Skeletal muscle tissue (tissue), 4 donors: ENCODE data around the gene ZBED4. TPM values are rescaled to one million over a fixed set of nuclear protein-coding genes. Genes with fewer than 3 reads are reported as not detected.
"Not testable (repeated sequence)": the region's sequence is repeated elsewhere in the genome, so short reads cannot be mapped to it uniquely, and the experiment has no call there.

Experiments used
- H3K27ac ChIP-seq: one replicate; pipeline ENCODE4 v1.7.0; 2013; ENCODE audit warnings: mild to moderate bottlenecking, low read depth, low read length, inconsistent platforms
- H3K27me3 ChIP-seq, 3 donors: one replicate each; pipeline ENCODE4 v1.7.0; 2013; ENCODE audit warnings: low read length in 3 of 3; ENCODE audit not compliant: control insufficient read depth in 3 of 3, insufficient read depth in 3 of 3
- H3K36me3 ChIP-seq, 3 donors: one replicate each; pipeline ENCODE4 v1.7.0; 2013; ENCODE audit warnings: low read length in 3 of 3; ENCODE audit not compliant: control insufficient read depth in 3 of 3, insufficient read depth in 3 of 3
- H3K4me1 ChIP-seq, 3 donors: one replicate each; pipeline ENCODE4 v1.7.0; 2013; ENCODE audit warnings: low read length in 3 of 3, mild to moderate bottlenecking in 3 of 3; ENCODE audit not compliant: control insufficient read depth in 3 of 3, insufficient read depth in 3 of 3
- H3K4me3 ChIP-seq, 3 donors: one replicate each; pipeline ENCODE4 v1.7.0; 2013; ENCODE audit warnings: low read length in 3 of 3
- H3K9ac ChIP-seq, 3 donors: one replicate each; pipeline ENCODE4 v1.7.0; 2013; ENCODE audit warnings: low read length in 3 of 3, mild to moderate bottlenecking in 3 of 3, moderate library complexity in 2 of 3, low read depth in 1 of 3
- H3K9me3 ChIP-seq, 3 donors: one replicate each; pipeline ENCODE4 v1.7.0; 2013; ENCODE audit warnings: low read length in 3 of 3; ENCODE audit not compliant: control insufficient read depth in 3 of 3
- total RNA-seq: library from RNA; depleted of rRNA; stranded (reverse); fragments of >200 nt; gene quantifications from one replicate; pipeline ENCODE4 v1.2.3, GENCODE V29; 2014
- donor health status: Osteomylitis.

Gene ZBED4
- total RNA-seq, 1 donor from 2014 or later: 8.4 TPM

GRCh38 chr22:49815641-49816091 is 38.0 kb upstream of the ZBED4 start:
- Histone ChIP-seq H3K27ac (no peak overlapping the region), H3K9ac (no peak overlapping the region), H3K4me3 (no peak overlapping the region), H3K9me3 (no peaks in the 10 kb centered on the region), H3K4me1 (peaks cover 10 to 15% (median 13%) of the 10 kb centered on the region in 3 donors), H3K27me3 (no peaks in the 10 kb centered on the region), H3K36me3 (peaks cover 27 to 32% (median 31%) of the 10 kb centered on the region in 3 donors)

- Histone ChIP-seq H3K27ac (no peak overlapping the region), H3K4me1 (peaks cover 17 to 22% (median 22%) of the 10 kb centered on the region in 3 donors), H3K4me3 (no peak overlapping the region), H3K9me3 (no peaks in the 10 kb centered on the region), H3K27me3 (no peaks in the 10 kb centered on the region), H3K36me3 (peaks cover 32 to 39% (median 39%) of the 10 kb centered on the region in 3 donors), H3K9ac (no peak overlapping the region)
Observed at GRCh38 chr22:49817359-49817758, 36.3 kb upstream of the ZBED4 start.

GRCh38 chr22:49820984-49821383 is 32.7 kb upstream of the ZBED4 start:
- no peak overlapping the region for H3K9ac ChIP-seq
- peaks cover 47 to 48% (median 47%) of the 10 kb centered on the region in 3 donors for H3K36me3 ChIP-seq
- peaks cover 31 to 38% (median 35%) of the 10 kb centered on the region in 3 donors for H3K4me1 ChIP-seq
- H3K27me3 ChIP-seq: no peaks in the 10 kb centered on the region
- H3K27ac ChIP-seq: no peak overlapping the region
- H3K4me3 ChIP-seq: no peak overlapping the region
- H3K9me3 ChIP-seq: no peaks in the 10 kb centered on the region

GRCh38 chr22:49821741-49822140 is 31.9 kb upstream of the ZBED4 start:
- Histone ChIP-seq H3K36me3 (peaks cover 43 to 46% (median 45%) of the 10 kb centered on the region in 3 donors), H3K4me1 (peaks cover 35 to 45% (median 41%) of the 10 kb centered on the region in 3 donors)

GRCh38 chr22:49823289-49824045 is 30.2 kb upstream of the ZBED4 start:
- H3K27ac ChIP-seq: no peak overlapping the region
- H3K9ac ChIP-seq: no peak overlapping the region
- H3K4me1 ChIP-seq: peaks cover 35 to 45% (median 37%) of the 10 kb centered on the region in 3 donors
- H3K36me3 ChIP-seq: peaks cover 30 to 35% (median 31%) of the 10 kb centered on the region in 3 donors
- no peak overlapping the region for H3K4me3 ChIP-seq
- H3K27me3 ChIP-seq: no peaks in the 10 kb centered on the region
- H3K9me3 ChIP-seq: no peaks in the 10 kb centered on the region

More at GRCh38 chr22:49821741-49822140, 31.9 kb upstream of the ZBED4 start:
- H3K9ac ChIP-seq, H3K4me3 ChIP-seq, H3K27me3 ChIP-seq, H3K27ac ChIP-seq, H3K9me3 ChIP-seq: not testable (repeated sequence)

- Histone ChIP-seq H3K27me3 (no peaks in the 10 kb centered on the region), H3K36me3 (peaks cover 28 to 32% (median 30%) of the 10 kb centered on the region in 3 donors), H3K4me3 (peak overlapping the region in 2 of 3 donors; percentile 19 to 31), H3K9ac (peak overlapping the region; percentile 33 to 89 (median 86)), H3K27ac (no peak overlapping the region), H3K9me3 (no peaks in the 10 kb centered on the region), H3K4me1 (peaks cover 35 to 45% (median 37%) of the 10 kb centered on the region in 3 donors)
Observed at GRCh38 chr22:49824185-49824925, 29.3 kb upstream of the ZBED4 start.

DNA sequence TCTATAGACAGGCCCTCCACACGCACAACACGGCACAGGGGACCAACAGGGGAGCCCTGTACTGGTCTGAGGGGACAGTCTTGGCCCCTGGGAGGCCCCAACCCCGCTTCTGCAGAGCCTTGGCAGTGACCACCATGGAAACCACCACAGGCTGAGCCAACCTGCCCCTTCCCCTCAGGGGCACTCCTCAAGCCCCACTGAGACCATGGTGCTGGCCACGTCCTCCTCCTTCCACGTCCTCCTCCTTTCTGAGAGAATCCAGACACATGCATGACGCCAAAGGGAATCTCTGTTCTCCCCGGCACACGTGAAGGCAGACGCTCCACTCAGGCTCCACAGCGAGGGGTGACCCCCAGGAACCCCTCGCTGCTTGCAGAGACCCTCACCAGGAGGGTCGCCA is 28.7 kb upstream of the ZBED4 start:
- Histone ChIP-seq H3K36me3 (peaks cover 28 to 32% (median 30%) of the 10 kb centered on the region in 3 donors), H3K27ac (no peak overlapping the region), H3K9me3 (no peaks in the 10 kb centered on the region), H3K4me3 (peak overlapping the region; percentile 78 to 82 (median 79)), H3K27me3 (no peaks in the 10 kb centered on the region), H3K4me1 (peaks cover 35 to 45% (median 37%) of the 10 kb centered on the region in 3 donors), H3K9ac (peak overlapping the region; percentile 86 to 89 (median 86))

GRCh38 chr22:49825436-49825835 is 28.2 kb upstream of the ZBED4 start:
- Histone ChIP-seq H3K27ac (no peak overlapping the region), H3K4me3 (peak overlapping the region; percentile 78 to 82 (median 79)), H3K9me3 (no peaks in the 10 kb centered on the region), H3K36me3 (peaks cover 24 to 28% (median 26%) of the 10 kb centered on the region in 3 donors), H3K4me1 (peaks cover 34 to 44% (median 36%) of the 10 kb centered on the region in 3 donors), H3K9ac (peak overlapping the region; percentile 86 to 89 (median 86)), H3K27me3 (no peaks in the 10 kb centered on the region)

- Histone ChIP-seq H3K4me3 (peak overlapping the region; percentile 78 to 82 (median 79)), H3K27ac (peak overlapping the region; percentile 58), H3K36me3 (peaks cover 19 to 26% (median 21%) of the 10 kb centered on the region in 3 donors), H3K9ac (peak overlapping the region; percentile 86 to 89 (median 86)), H3K9me3 (no peaks in the 10 kb centered on the region), H3K4me1 (peaks cover 29 to 38% (median 29%) of the 10 kb centered on the region in 3 donors), H3K27me3 (no peaks in the 10 kb centered on the region)
Observed at GRCh38 chr22:49825944-49826602, 27.6 kb upstream of the ZBED4 start.
